HEK293T (cell line): ENCODE results near the gene NUTM2D.
"Not testable (repeated sequence)": the region's sequence is repeated elsewhere in the genome, so short reads cannot be mapped to it uniquely, and the experiment has no call there.

Experiments
- ELF4 ChIP-seq: fragments of 450-650 bp; IDR thresholded peaks from 2 replicates; pipeline ENCODE4 v1.6.1; 2017; ENCODE audit warnings: antibody characterized with exemption
- FOXK2 ChIP-seq: fragments of 450-650 bp; IDR thresholded peaks from 2 replicates; pipeline ENCODE4 v1.6.1; 2016; ENCODE audit warnings: mild to moderate bottlenecking
- FOXM1 ChIP-seq: fragments of 450-650 bp; IDR thresholded peaks from 2 replicates; pipeline ENCODE4 v1.6.1; 2017; ENCODE audit warnings: mild to moderate bottlenecking, borderline replicate concordance
- HDGF ChIP-seq: fragments of 450-650 bp; IDR thresholded peaks from 2 replicates; pipeline ENCODE4 v1.6.1; 2017; ENCODE audit warnings: antibody characterized with exemption, borderline replicate concordance
- NFRKB ChIP-seq: fragments of 450-650 bp; IDR thresholded peaks from 2 replicates; pipeline ENCODE4 v1.6.1; 2016; ENCODE audit warnings: mild to moderate bottlenecking, moderate library complexity
- TARDBP ChIP-seq: fragments of 450-650 bp; IDR thresholded peaks from 2 replicates; pipeline ENCODE4 v1.6.1; 2016
- TF ChIP-seq, protein P1 (sequence below): fragments of 450-650 bp; IDR thresholded peaks from 2 replicates; pipeline ENCODE4 v1.6.1; 2016

GRCh38 chr10:87321505-87321904, 36.0 kb upstream of the NUTM2D start:
- TF ChIP-seq NFRKB, FOXK2, ELF4, HDGF, TARDBP, FOXM1: not testable (repeated sequence)
- TF ChIP-seq, protein P1, sequence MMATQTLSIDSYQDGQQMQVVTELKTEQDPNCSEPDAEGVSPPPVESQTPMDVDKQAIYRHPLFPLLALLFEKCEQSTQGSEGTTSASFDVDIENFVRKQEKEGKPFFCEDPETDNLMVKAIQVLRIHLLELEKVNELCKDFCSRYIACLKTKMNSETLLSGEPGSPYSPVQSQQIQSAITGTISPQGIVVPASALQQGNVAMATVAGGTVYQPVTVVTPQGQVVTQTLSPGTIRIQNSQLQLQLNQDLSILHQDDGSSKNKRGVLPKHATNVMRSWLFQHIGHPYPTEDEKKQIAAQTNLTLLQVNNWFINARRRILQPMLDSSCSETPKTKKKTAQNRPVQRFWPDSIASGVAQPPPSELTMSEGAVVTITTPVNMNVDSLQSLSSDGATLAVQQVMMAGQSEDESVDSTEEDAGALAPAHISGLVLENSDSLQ: not testable (repeated sequence)
